ENCODE results near the gene KBTBD8.

Gene KBTBD8

GRCh38 chr3:66998113-66998903, at the start of gene KBTBD8:
Gene KBTBD8 (plus strand): TSS chr3:66998307. CDS start chr3:66998356, 49 bp downstream.
- peak; percentile 98 to 99 for DNase-seq

- DNase-seq: no peak
These were observed 49.3 kb upstream of the KBTBD8 start for GRCh38 chr3:66948838-66949237.

- DNase-seq: no peak
These were observed 48.2 kb upstream of the KBTBD8 start for GRCh38 chr3:66949898-66950297.

- DNase-seq: no peak
These were observed 45.8 kb upstream of the KBTBD8 start for GRCh38 chr3:66952357-66952756.

- DNase-seq: no peak
These were observed 44.1 kb upstream of the KBTBD8 start for GRCh38 chr3:66953934-66954445.

- DNase-seq: no peak
These were observed 41.4 kb upstream of the KBTBD8 start for GRCh38 chr3:66956742-66957141.

GRCh38 chr3:66957367-66957766, 40.7 kb upstream of the KBTBD8 start:
- no peak for DNase-seq

- DNase-seq: no peak
These were observed 40.0 kb upstream of the KBTBD8 start for GRCh38 chr3:66958067-66958466.

GRCh38 chr3:66962664-66963063, 35.4 kb upstream of the KBTBD8 start:
- no peak for DNase-seq

- no peak for DNase-seq
These were observed 26.9 kb upstream of the KBTBD8 start for GRCh38 chr3:66971245-66971644.

- DNase-seq: no peak
These were observed 26.1 kb upstream of the KBTBD8 start for GRCh38 chr3:66971891-66972551.

GRCh38 chr3:66980791-66981190, 17.3 kb upstream of the KBTBD8 start:
- no peak for DNase-seq

GRCh38 chr3:66983101-66983500, 15.0 kb upstream of the KBTBD8 start:
- DNase-seq: no peak

- no peak for DNase-seq
These were observed 12.7 kb upstream of the KBTBD8 start for GRCh38 chr3:66985336-66985920.

GRCh38 chr3:66986406-66986805, 11.7 kb upstream of the KBTBD8 start:
- DNase-seq: no peak

GRCh38 chr3:66989241-66989640, 8.9 kb upstream of the KBTBD8 start:
- no peak for DNase-seq

GRCh38 chr3:66989860-66990696, 8.0 kb upstream of the KBTBD8 start:
- DNase-seq: no peak

- no peak for DNase-seq
These were observed 6.6 kb upstream of the KBTBD8 start for GRCh38 chr3:66991459-66991858.

- DNase-seq: no peak
These were observed 5.0 kb upstream of the KBTBD8 start for GRCh38 chr3:66993082-66993481.

- no peak for DNase-seq
These were observed 3.5 kb upstream of the KBTBD8 start for GRCh38 chr3:66994588-66994987.

GRCh38 chr3:66996696-66997095, 1.4 kb upstream of the KBTBD8 start:
- no peak for DNase-seq

- no peak for DNase-seq
These were observed 471 bp upstream of the KBTBD8 start for GRCh38 chr3:66997560-66998112.

GRCh38 chr3:66998904-66999235, 763 bp downstream of the KBTBD8 start:
- no peak for DNase-seq

All from cerebellar nuclear complex (tissue), 1 donor.